Left hindlimb (tissue), 1 donor: Measurements from ENCODE around the gene ANO9.
"Not testable (repeated sequence)": the region's sequence is repeated elsewhere in the genome, so short reads cannot be mapped to it uniquely, and the experiment has no call there.

Experiments
- DNase-seq: peaks from one replicate; pipeline ENCODE4 v3.0.0-alpha.2; 2018

The ANO9 gene

GRCh38 chr11:432501-433100, 9.2 kb downstream of the ANO9 start:
- no peak for DNase-seq

- DNase-seq, result no peak
Measured at GRCh38 chr11:431921-432320, 9.9 kb downstream of the ANO9 start.

DNA sequence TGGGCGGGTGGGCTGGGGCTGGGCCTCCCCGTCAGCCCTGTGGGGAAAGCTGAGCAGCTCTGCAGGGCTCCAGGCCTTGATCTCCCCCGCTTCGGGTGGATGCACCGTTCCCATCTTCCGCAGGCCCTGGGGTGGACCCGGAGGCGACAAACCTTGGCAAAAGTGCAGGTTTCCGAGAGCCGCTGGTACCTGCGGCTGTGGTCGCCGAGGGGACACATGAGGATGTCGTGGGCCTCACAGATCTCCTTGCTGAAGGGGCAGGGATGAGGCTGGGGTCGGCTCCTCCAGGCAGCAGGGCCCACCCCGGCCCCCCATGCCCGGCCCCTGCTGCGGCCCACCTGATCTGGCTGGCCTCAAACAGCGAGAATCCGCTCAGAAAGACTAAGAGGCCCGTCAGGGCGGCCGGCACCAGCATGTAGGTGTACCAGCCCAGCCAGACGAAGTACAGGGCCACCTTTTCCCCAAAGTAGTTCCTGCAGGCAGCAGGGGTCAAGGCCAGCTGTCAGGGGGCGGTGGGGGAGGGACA, 11.8 kb downstream of the ANO9 start:
- DNase-seq, result peak; percentile 14

DNA sequence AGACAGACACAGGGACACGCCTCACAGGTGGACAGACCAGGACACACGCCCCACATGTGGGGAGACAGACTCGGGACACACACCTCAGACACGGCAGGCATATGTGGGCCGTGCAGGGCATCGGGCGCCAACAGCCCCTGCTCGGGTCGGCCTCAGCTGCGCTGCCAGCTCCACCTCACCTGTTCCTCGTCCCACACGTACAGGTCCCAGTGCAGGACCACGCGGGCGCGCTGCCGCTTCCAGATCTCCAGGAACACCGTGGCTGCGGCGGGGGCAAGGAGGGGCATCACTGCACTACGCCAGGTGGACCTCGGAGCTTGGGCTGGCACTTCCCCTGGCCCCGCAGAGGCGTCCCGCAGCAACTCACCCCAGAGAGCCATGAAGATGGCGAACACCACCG, 12.4 kb downstream of the ANO9 start:
- DNase-seq, result no peak

DNA sequence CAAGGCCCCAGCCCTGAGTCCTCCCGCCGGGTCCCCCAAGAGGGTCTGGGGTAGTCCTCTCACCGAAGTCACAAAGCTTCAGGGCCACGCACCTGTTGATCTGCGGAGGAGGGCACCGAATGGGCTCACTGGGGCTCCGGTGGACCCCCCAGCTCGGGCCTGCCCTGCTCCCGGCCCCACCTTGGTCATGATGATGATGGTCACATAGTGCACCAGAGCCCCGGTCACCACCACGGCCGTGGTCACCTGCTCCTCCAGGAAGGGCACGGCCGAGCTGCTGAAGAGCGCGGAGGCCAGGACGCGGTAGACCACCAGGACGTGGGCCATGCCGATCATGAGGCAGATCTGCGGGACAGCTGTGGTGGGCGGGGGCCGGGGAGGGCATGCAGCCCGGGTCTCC, 13.5 kb downstream of the ANO9 start:
- DNase-seq, result no peak

DNA sequence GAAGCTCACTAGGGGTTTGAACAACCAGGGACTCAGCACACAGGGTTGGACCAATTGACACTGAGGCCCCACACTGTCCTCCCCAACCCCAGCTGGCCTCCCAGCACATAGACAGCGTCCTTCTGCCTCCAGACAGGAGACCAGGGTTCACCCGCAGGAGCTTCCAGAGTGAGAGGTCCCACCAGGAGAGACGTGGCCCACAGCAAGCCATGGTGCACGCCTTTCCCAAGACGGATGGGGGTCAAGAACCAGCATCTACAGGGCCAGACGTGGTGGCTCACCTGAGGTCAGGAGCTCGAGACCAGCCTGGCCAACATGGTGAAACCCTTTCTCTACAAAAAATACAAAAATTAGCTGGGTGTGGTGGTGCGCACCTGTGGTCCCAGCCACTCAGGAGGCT, 15.0 kb downstream of the ANO9 start:
- no peak for DNase-seq

DNA sequence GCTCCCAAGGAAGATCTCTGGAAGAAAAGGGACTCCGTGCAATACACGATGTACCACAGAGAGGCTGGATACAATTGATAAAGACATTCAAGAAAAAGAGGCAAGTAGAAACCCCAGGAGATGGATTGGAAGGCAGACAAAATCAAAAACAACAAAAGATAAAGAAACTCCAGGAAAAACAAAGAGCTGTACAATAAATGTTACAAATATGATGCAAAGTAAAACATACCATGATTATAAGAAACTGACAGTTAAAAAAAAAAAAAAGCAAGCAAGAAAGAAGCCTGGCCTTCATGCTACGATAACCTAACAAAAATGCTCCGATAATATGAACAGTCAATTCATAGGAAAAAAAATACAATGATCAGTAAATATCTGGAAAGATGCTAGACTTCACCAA, 16.5 kb downstream of the ANO9 start:
- DNase-seq, result no peak

- not testable (repeated sequence) for DNase-seq
Measured at GRCh38 chr11:424766-425165, 17.0 kb downstream of the ANO9 start.

GRCh38 chr11:424232-424631, 17.6 kb downstream of the ANO9 start:
- DNase-seq, result no peak

GRCh38 chr11:422249-422656, 19.6 kb downstream of the ANO9 start:
- peak; percentile 27 for DNase-seq

- DNase-seq, result no peak
Measured at GRCh38 chr11:420911-421321, 20.9 kb downstream of the ANO9 start.

GRCh38 chr11:420054-420910, 21.5 kb downstream of the ANO9 start:
- DNase-seq, result peak; percentile 28

- no peak for DNase-seq
Measured at GRCh38 chr11:419248-420005, 22.4 kb downstream of the ANO9 start.

GRCh38 chr11:418343-419247, 23.2 kb downstream of the ANO9 start:
- DNase-seq, result no peak

- no peak for DNase-seq
Measured at GRCh38 chr11:417652-418342, 24.0 kb downstream of the ANO9 start.

DNA sequence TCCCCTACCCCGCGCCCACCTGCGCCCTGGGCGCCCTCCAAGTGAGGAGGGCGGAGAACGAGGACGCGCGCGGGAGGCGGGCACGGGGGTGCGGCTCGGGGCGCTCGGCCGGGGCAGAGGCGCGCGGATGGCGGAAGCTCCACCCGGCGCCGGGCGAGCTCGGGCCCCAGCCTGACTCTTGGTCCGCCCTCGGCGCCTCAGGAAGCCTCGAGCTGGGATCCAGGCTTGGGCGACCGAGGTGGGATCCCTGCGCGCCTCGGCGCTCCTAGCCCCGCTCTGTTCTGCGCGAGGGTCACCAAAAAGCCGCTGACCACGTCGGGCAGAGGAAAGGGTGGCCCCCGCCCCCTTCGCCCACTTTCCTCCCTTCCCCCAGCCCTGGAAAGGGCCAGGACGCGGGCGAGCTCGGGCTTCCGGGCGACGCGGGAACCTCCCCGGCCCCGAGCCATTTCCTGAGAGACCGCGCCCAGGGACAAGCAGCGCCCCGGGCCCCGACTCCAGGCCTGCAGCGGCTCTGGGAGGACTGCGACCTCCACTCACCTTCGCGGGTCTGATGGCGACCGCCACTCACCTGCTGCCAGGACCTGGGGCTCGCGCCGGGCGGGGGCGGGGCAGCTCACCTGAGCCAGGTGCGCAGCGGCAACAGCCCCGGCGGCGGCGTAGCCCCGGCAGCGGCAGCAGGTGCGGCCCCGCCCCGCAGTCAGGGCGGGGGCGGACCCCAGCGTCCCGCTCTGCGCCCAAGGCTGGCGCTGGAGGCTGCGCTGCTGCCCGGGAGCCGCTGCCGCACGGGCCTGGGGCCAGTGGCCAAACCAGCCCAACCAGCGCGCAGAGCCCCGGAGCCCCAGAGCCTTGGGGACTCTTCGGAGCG, 24.8 kb downstream of the ANO9 start:
- DNase-seq, result no peak

DNA sequence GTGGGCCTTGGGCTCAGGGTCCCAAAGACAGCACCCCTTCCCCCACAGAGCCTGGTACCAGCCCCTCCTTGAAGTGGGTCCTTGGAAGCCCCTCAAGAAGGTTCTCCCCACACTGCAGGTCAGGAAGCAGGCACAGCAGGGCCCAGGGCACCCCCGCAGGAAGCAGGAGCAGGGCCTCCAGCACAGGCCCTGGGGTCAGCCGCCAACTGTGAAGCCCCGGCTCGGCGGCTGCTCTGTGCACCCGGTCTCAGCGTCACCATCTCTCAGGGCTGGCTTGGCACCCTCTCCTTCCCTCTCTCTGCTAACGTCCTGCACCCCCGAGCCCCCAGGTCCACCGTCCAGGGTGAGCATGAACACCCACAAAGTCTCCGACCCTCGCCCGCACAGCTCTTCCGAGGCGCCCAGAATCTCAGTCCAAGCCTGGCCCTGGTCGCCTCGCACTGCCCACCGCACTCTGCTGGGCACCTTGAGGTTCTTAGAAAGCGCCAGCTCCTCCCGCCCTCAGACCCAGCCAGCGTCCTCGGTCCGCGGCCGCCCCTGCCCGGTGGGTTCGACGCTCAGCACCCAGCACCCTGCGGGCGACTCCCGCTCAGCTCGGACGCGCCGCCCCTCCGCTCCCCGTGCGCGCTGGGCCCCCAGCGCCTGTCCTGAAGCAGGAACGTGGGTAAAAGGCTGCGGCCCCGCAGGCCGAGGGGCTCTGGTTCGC, 25.6 kb downstream of the ANO9 start:
- DNase-seq, result no peak

DNA sequence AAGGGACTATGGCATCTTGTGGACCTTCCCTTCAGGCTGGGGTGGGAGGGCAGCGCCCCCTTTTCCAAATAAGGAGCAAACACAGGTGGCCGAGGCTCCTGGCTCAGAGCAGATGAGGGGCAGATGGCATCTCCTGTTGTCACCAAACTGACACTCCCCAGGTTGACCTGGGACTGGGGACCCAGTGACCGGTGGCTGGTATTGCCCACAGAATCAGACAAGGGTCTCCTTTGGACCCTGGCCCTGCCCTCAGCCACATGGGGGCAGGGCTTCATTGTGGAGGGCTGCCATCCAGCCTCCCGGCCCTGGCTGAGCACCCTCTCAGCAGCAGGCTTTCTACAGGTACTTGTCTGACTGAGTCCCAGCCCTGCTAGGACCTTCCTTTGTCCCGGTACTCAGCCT, 26.2 kb downstream of the ANO9 start:
- no peak for DNase-seq

- DNase-seq, result no peak
Measured at GRCh38 chr11:414318-414857, 27.4 kb downstream of the ANO9 start.
